GM12878 (cell line): Measurements from ENCODE around the gene HHAT. TPM values are rescaled to one million over a fixed set of nuclear protein-coding genes. Genes with fewer than 3 reads are reported as not detected.

Experiments
- ATAC-seq: fragments of 200-7000 bp; cut with Tn5 transposase; 3 replicates; pipeline ENCODE4 v1.9.1; 2020; ENCODE audit warnings: mild to moderate bottlenecking, moderate library complexity
- BruUV-seq: library from RNA; stranded (reverse); fragments of 400-500 nt; replicated peaks from 2 replicates; lab custom pipeline; 2021; lab: Mats Ljungman, UMichigan
- CTCF ChIA-PET: fragments of 300-600 bp; sonication (Branson Sonifier 250); formaldehyde crosslinking; extraction: SDS; loops from one replicate; lab custom pipeline; 2021; ENCODE audit warnings: inconsistent platforms; lab: Yijun Ruan, JAX
- POLR2A ChIA-PET: fragments of 350-600 bp; formaldehyde crosslinking; extraction: SDS; loops from one replicate; lab custom pipeline; 2021; ENCODE audit warnings: inconsistent platforms; lab: Charles Lee
- RAD21 ChIA-PET: fragments of 300-600 bp; sonication (Branson Sonifier 250); formaldehyde crosslinking; loops from one replicate; lab custom pipeline; 2023; ENCODE audit warnings: antibody characterized with exemption; ENCODE audit not compliant: unreplicated experiment; lab: Charles Lee
- SMC1A ChIA-PET: fragments of 300-600 bp; sonication (Branson Sonifier 250); formaldehyde crosslinking; loops from one replicate; lab custom pipeline; 2023; ENCODE audit not compliant: unreplicated experiment, uncharacterized antibody; lab: Charles Lee
- DNase-seq: peaks from one replicate; pipeline ENCODE4 v3.0.0-alpha.2; 2011; ENCODE audit warnings: low read depth, low spot score
- FAIRE-seq: peaks from 3 replicates; lab custom pipeline; 2011; peaks lifted over from hg19 to GRCh38; lab: Jason Lieb, UNC
- H2AFZ ChIP-seq: 2 replicates; pipeline ENCODE4 v1.6.0; 2011; ENCODE audit warnings: low read depth, low read length, control low read depth; ENCODE audit not compliant: control insufficient read depth
- H3K27ac ChIP-seq: 2 replicates; pipeline ENCODE4 v1.5.1; 2011; ENCODE audit warnings: control low read depth; ENCODE audit not compliant: control insufficient read depth, insufficient read depth
- H3K27me3 ChIP-seq, 2 experiments: replicated peaks in 1 of 2; 2 replicates each; pipeline versions ENCODE4 v1.6.0 to v1.6.1; 2011; ENCODE audit warnings: low read length in 1 of 2; ENCODE audit not compliant: control insufficient read depth in 2 of 2, insufficient read depth in 2 of 2
- H3K36me3 ChIP-seq, 2 experiments: 2 replicates each; pipeline ENCODE4 v1.5.1; 2011; ENCODE audit warnings: low read length in 1 of 2; ENCODE audit not compliant: control insufficient read depth in 2 of 2, insufficient read depth in 2 of 2
- H3K4me1 ChIP-seq: 2 replicates; pipeline ENCODE4 v1.6.1; 2011; ENCODE audit warnings: mild to moderate bottlenecking, low read length, moderate library complexity, mixed read lengths; ENCODE audit not compliant: control insufficient read depth, insufficient read depth
- H3K4me2 ChIP-seq: 2 replicates; pipeline ENCODE4 v1.6.0; 2011; ENCODE audit warnings: control low read depth; ENCODE audit not compliant: control insufficient read depth, insufficient read depth
- H3K4me3 ChIP-seq: fragments of 200-600 bp; sonication (generic); 2 replicates; pipeline ENCODE4 v1.5.1; 2016
- H3K79me2 ChIP-seq: 2 replicates; pipeline ENCODE4 v1.6.0; 2011; ENCODE audit warnings: low read length; ENCODE audit not compliant: control insufficient read depth, insufficient read depth
- H3K9ac ChIP-seq: 2 replicates; pipeline ENCODE4 v1.8.0; 2011; ENCODE audit warnings: low read length, control low read depth, mixed read lengths; ENCODE audit not compliant: control insufficient read depth, insufficient read depth
- H3K9me3 ChIP-seq: replicated peaks from 3 replicates; pipeline ENCODE4 v1.5.1; 2011; ENCODE audit warnings: mild to moderate bottlenecking, low read length; ENCODE audit not compliant: control insufficient read depth, insufficient read depth
- H4K20me1 ChIP-seq: 2 replicates; pipeline ENCODE4 v1.6.0; 2011; ENCODE audit not compliant: control insufficient read depth, insufficient read depth
- HDAC6 ChIP-seq: fragments of 200-600 bp; sonication (generic); IDR thresholded peaks from one replicate; pipeline ENCODE4 v1.8.0; 2017; ENCODE audit warnings: antibody characterized with exemption; ENCODE audit not compliant: unreplicated experiment
- IKZF1 ChIP-seq: fragments of 450-650 bp; conservative IDR thresholded peaks from 2 replicates; pipeline ENCODE4 v1.6.1; 2017; ENCODE audit warnings: antibody characterized with exemption, mild to moderate bottlenecking
- MYC ChIP-seq: IDR thresholded peaks from 2 replicates; pipeline ENCODE4 v1.6.1; 2011; ENCODE audit warnings: mild to moderate bottlenecking, low read length, moderate library complexity, inconsistent platforms; ENCODE audit not compliant: insufficient read depth, insufficient replicate concordance, insufficient read length, severe bottlenecking
- SPI1 ChIP-seq: IDR thresholded peaks from 2 replicates; pipeline ENCODE4 v1.6.1; 2011; ENCODE audit warnings: low read depth, mild to moderate bottlenecking, low read length, moderate library complexity, borderline replicate concordance; ENCODE audit not compliant: insufficient read depth
- ZNF622 ChIP-seq: fragments of 450-650 bp; IDR thresholded peaks from 2 replicates; pipeline ENCODE4 v1.6.1; 2017; ENCODE audit warnings: mild to moderate bottlenecking, inconsistent platforms
- WGBS: methylation state at CpG from one replicate; pipeline ENCODE4 v1.1.6; 2016; ENCODE audit warnings: low lambda C conversion rate; ENCODE audit not compliant: insufficient replicate concordance, insufficient coverage; ENCODE audit errors: missing lambda C conversion rate; 5-methylcytosine and 5-hydroxymethylcytosine counted together
- in situ Hi-C: fragments of 300-500 bp; cut with MboI; formaldehyde crosslinking; loops from 9 replicates; pipeline ENCODE4 v1.14.3; 2018; ENCODE audit warnings: mixed read lengths
- intact Hi-C: fragments of 100-400 bp; cut with micrococcal nuclease; formaldehyde crosslinking; loops from one replicate; pipeline ENCODE4 v1.14.2; 2022; ENCODE audit not compliant: unreplicated experiment
- polyA plus RNA-seq, 11 experiments: library from polyadenylated mRNA; depleted of rRNA in 4 of 11; unstranded in 6 of 11; stranded (reverse) in 5 of 11; fragments of >200 nt; fragmentation: Nextera tagmentation in 4 of 11; fragmentation: Illumina TruSeq in 1 of 11; extraction: Ambion mirVana in 4 of 11; extraction: Trizol in 1 of 11; gene quantifications; 1 replicate in 1 of 11; 2 replicates in 10 of 11; pipeline versions ENCODE4 v1.2.1 to v1.2.3, GENCODE V29; 2011 to 2016; ENCODE audit warnings: inconsistent platforms in 2 of 11, missing spikeins in 2 of 11, low read depth in 1 of 11
- total RNA-seq, 4 experiments: library from RNA; depleted of rRNA in 3 of 4; stranded (reverse); fragments of >200 nt in 3 of 4; fragmentation: Illumina TruSeq in 1 of 4; extraction: Trizol in 1 of 4; gene quantifications; 2 replicates each; pipeline versions ENCODE4 v1.2.1 to v1.2.3, GENCODE V29; 2013 to 2021
- TF ChIP-seq, protein P1 (sequence below): fragments of 450-650 bp; IDR thresholded peaks from 2 replicates; pipeline ENCODE4 v1.6.1; 2017; ENCODE audit warnings: borderline replicate concordance

The HHAT gene
- total and polyA plus RNA-seq, 10 of the 15 experiments (the other 5 are each of a cell fraction or from before 2014, with no cell fraction given) = 1.2 to 37.6 (median 2.6) TPM

DNA sequence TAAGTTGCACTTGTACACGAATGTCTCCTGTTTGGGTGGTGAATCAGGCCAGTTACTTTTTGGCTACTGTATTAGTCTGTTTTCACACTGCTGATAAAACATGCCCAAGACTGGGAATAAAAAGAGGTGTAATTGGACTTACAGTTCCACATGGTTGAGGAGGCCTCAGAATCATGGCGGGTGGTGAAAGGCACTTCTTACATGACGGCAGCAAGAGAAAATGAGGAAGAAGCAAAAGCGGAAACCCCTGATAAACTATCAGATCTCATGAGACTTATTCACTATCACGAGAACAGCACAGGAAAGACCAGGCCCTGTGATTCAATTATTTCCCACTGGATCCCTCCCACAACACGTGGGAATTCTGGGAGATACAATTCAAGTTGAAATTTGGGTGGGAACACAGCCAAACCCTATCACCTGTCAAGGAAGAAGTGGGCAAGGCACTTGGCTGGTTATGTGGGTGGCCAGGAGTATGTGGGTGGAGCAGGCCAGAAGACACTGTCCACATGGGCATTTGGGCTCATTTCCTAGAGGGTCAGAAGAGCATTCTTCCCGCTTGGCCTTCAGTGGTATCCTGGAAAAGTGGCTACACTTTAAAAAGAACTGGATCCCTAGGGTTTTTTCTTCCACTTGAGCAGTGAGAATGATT is 228.8 kb downstream of the HHAT start (continued):
- TF ChIP-seq, protein P1, sequence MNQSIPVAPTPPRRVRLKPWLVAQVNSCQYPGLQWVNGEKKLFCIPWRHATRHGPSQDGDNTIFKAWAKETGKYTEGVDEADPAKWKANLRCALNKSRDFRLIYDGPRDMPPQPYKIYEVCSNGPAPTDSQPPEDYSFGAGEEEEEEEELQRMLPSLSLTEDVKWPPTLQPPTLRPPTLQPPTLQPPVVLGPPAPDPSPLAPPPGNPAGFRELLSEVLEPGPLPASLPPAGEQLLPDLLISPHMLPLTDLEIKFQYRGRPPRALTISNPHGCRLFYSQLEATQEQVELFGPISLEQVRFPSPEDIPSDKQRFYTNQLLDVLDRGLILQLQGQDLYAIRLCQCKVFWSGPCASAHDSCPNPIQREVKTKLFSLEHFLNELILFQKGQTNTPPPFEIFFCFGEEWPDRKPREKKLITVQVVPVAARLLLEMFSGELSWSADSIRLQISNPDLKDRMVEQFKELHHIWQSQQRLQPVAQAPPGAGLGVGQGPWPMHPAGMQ = no peak
- no peak for TF ChIP-seq SPI1

DNA sequence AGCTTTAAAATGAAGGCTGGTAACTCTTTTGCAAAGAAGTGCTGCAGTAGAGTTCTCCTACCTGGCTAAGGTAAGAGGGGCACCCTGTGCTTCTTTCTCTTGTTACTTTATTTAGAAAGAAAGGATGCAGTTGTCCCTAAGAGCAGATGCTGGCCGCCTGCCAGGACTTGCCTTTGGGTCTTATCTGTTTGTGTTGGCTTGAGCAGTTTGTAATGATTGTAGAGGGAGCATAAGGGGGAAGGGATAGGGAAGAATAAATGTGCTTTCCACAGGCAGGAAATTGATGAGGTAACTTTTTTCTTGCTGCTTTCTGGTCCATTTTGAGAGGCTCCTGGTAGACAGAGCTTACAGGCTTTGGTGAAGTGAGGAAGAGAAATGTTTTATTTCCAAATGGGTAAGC is 229.6 kb downstream of the HHAT start:
- Histone ChIP-seq H3K9ac (no peak overlapping the region), H3K27me3 (no peaks in the 10 kb centered on the region), H3K36me3 (no peaks in the 10 kb centered on the region), H3K4me3 (no peak overlapping the region), H3K4me1 (no peaks in the 10 kb centered on the region)
- 0% methylated on average over 1 of the region's 1 CpG for WGBS
- ChIA-PET RAD21 (no interaction called here), SMC1A (interaction anchor here (1.0 kb wide), 1 partner anchor 11 kb away, joined by 5 read pairs; no protein-coding TSS in a partner anchor), CTCF (no interaction called here), POLR2A (no interaction called here)
- in situ Hi-C loops (no loop called here), intact Hi-C loops (no loop called here)
- no TSS peak for BruUV-seq
- no peak for DNase-seq
- TF ChIP-seq HDAC6 = no peak
- no peak for TF ChIP-seq ZNF622
- no peak for TF ChIP-seq IKZF1
- no peak for TF ChIP-seq MYC
- TF ChIP-seq, all 136 proteins: peak for 0
- Histone ChIP-seq H4K20me1 (no peaks in the 10 kb centered on the region; the same call in 1 of the 2 replicates), H3K4me2 (no peak overlapping the region), H3K79me2 (no peaks in the 10 kb centered on the region), H3K27ac (no peak overlapping the region), H2AFZ (no peak overlapping the region), H3K9me3 (no peaks in the 10 kb centered on the region)
- FAIRE-seq (no peak), ATAC-seq (no peak)
